Activated T-helper 1 cell treated with anti-CD3 and anti-CD28 coated beads, Interleukin-2, amount 50 U/mL, for 16 hours (primary cell): Measurements from ENCODE around the gene SIGLEC8.
"Not testable (repeated sequence)": the region's sequence is repeated elsewhere in the genome, so short reads cannot be mapped to it uniquely, and the experiment has no call there.

Source experiments
- DNase-seq, 2 donors: peaks; one replicate each; pipeline ENCODE4 v3.0.0-alpha.2; 2020; ENCODE audit warnings: low read depth in 1 of 2, low spot score in 1 of 2

SIGLEC8 gene

DNA sequence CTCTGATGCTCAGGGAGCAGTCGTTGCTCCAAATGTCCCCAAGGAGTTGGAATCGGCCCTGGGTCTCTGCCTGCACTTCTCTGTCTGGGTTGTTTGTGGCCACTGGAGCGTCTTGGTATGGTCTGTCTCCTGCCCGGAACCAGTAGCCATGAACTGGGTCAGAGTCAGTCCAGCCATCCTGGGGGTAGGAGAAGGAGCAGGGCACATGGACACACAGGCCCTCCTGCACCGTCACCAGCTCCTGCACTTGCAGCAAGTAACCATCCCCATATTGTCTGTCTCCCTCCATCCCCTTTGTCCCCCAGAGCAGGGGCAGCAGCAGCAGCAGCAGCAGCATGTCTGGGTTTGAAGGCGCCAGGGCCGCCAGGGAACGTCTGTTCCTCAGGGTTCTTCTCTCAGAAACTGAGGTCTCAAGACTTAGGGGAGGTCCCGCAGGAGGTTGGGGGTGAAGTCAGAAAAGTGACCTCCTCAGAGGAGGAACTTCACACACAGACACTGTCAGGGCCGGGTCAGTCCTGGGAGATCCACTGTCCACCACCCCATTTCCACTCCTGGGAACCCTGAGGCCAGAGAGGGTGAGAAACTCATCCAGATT lies at the start of gene SIGLEC8:
TSS of gene SIGLEC8 (minus strand) at position 404 of the 595 bp plus-strand sequence. CDS start at position 337, 67 bp downstream.
- no peak for DNase-seq

DNA sequence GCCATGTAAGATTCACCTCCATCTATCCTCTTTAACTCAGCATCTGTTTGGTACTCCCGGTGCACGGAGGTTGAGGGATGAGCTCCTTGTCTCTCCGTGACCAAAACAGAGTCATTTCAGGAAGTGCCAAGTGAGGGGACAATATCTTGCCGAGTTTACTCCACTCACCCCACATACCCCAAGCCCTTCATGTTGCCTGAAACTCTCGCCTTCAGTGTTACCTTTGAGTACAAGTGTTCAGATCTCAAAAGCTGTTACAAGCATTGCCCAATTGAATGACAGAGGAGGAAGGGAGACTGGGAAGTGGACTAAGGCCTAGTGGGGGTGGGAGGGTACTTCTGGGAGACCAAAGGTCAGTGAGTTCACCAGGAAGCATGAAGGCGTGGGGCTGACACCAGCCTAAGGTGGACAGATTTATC lies 49.4 kb upstream of the SIGLEC8 start:
- no peak for DNase-seq

DNA sequence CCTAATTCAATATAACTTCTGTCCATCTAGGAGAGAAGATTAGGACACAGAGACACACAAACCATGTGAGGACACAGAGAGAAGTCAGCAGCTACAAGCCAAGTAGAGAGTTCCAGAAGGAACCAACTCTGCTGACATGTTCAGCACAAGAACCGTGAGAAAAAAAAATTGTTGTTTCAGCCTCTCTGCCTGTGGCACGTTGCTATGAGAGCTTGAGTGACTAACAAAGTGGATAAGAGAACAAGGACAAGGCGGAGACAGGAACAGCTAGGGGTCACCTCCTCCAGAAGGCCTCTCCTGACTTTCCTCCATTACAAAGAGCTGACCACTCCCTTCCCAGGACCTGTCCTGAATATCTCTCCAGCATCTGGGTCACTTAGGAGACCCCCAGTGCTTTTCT lies 48.9 kb upstream of the SIGLEC8 start:
- DNase-seq = no peak

DNA sequence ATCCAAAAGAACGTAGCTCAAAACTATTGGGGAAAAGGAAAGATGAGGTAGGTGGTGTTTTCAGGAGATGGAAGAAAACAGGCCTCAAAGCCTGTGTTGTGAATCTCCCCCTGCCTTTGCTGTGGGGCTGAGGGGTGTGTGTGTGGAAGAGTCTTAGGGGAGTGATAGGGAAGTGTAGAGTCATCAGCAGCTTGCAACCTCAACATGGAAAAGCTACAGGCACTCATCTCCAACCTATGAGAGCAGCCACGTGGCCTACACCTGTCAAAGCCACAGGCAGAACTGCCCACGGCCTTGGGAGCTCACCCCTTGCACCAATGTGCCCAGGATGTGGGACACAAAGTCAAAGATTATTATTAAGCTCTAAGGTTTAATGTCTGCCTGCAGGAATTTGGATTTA lies 47.6 kb upstream of the SIGLEC8 start:
- no peak for DNase-seq

DNA sequence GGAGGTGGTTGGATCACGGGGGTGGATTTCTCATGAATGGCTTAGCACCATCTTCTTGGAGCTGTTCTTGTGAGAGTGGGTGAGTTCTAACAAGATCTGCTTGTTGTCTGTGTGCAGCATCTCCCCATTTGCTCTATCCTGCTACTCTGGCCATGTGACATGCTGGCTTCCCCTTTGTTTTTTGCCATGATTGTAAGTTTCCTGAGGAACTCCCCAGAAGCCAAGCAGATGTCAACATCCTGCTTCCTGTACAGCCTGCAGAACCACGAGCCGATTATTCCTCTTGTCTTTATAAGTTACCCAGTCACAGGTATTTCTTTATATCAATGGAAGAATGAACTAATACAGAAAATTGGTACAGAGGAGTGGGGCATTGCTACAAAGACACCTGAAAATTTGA lies 45.6 kb upstream of the SIGLEC8 start:
- no peak for DNase-seq

DNA sequence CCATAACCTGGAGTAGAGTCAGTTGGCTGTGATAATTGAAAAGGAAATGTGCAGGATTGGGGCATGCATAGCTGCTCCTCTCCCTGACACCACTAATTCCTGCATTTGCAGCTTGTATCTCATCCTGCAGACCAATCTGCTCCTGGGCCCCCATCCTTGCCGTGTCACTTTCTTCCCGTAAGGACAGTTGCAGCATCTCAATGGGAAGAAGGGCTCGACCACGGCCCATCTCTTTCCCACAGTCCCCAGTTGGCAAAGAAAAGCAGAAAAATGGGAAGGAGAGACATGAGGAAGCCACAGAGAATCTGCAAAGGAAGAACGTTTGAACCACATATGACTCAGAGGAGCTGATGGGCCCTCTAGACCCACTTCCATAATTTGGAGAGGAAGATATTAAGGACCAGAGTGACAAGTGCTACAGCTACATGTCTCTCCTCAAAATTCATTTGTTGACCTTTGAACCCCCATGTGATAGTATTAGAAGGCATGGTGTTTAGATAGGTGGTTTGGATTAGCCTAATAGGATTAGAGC lies 45.1 kb upstream of the SIGLEC8 start:
- DNase-seq = no peak

DNA sequence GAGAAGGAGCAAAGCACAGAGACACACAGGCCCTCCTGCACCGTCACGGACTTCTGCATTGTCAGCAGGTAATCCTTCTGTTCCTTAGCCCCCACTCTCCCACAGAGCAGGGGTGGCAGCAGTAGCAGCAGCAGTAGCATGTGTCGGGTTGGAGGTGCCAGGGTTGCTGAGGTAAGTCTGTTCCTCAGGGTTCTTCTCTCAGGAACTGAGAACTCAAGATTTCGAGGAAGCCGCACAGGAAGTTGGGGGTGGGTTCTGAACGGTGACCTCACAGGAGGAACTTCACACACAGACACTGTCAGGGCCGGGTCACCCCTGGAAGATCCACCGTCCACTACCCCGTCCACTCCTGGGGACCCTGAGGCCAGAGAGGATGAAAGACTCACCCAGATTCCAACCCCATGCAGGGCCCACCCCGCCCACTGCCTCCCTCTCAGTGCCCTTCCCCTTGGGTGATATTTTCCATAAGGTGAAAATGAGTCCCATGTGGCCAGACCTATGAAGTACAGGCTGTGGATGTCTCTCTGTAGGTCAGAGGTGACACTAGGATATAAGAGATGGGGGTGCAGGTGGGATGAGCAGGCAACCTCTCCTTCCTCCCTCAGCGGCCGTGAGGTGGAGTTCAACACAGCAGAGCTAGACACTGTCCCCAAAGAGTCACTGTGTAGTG lies 43.5 kb upstream of the SIGLEC8 start, which contains the start of gene SIGLEC12:
TSS of gene SIGLEC12 (minus strand) at position 207 of the 670 bp plus-strand sequence. CDS start at position 140, 67 bp downstream.
- no peak for DNase-seq

DNA sequence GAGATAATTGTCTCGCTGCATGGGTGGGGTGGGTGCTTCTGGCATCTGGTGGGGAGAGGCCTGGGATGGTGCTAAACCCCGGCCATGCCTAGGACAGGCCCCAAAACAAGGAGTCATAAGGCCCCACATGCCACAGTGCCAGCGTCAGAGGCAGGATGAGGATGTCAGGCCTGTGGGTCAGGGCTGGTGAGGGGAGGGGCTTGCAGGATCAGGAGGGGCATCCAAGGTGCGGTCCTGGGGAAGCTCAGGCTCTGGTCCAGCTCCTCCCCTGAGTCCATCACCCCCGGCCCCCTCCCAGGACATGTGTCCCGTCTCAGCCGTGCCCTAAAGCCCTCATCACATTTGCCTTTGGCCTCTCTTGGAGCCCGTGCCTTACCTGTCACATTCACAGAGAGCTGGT lies 42.7 kb upstream of the SIGLEC8 start:
- DNase-seq = not testable (repeated sequence)

DNA sequence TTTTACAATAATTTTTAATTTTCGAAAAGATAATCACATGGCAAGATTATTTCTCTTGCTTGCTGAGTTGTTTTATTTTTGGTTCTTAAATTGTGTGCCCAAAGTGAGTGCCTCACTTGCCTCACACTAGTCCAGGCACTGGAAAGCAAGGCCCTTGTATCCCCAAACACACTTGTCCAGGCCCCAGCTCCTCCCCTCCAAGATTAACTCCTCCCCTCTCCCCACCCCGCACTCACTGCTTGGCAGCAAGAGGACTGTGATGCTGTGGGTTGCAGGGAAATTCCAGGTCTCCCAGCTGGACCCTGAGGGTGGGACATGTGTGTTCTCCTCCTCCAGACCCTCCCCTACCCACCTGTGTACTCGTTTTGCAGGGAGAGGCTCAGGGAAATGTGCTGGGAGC lies 39.4 kb upstream of the SIGLEC8 start:
- DNase-seq = no peak

DNA sequence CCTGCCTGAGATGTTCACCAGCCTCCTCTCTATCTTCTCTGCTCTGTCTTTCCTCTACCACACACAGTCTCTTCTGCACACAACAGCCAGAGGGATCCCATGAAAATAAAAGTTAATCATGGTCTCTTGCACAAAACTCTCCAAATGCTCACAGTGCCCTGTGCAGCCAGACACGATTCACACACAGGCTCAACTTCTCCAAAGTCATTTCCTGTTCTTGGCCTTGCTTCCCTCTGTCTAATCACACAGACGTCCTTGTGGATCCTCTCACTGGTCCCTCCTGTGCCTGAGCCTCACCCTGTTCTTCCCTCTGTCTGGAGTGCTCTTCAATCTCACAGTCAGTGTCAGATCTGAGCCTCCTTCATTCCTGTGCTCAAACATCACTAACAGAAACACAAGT lies 35.5 kb upstream of the SIGLEC8 start:
- no peak for DNase-seq

DNA sequence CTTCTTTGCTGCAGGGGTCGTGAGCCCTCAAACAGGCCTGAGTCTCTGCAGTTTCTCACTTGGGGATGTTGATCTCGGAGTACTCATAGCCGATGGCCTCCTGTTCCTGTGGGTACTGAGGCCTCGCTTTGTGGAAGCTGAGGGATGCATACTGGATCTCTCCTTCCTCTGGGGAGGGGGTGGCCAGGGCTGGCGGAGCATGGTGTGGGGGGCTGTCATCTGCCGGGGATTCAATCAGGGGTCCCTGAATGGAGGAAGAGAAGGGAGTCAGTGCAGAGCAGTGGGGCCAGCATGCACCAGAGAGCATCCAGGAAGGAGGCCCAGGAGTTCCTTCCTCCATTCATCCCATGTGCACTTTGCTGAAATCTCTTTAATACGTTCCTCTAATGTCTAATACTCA lies 33.3 kb upstream of the SIGLEC8 start:
- DNase-seq = no peak

DNA sequence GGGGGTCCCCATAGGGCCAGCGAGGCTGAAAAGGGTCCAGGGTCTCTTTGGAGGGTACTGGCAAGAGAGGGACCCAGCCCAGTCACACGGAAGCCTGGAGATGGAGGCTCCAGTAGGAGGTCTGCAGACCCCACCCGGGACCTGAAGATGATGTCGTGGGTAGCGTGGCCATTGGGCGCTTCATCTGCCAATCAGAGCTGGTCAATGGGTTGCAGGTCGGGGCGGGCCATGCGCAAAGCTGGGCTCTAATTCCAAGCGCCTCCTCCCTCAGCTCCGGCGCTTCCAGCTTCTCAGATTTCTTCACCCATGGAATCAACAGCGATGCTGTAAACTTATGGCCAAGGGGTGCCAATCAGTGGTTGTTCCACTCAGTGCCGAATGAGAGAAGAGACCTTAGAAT lies 32.4 kb upstream of the SIGLEC8 start:
- DNase-seq = no peak

DNA sequence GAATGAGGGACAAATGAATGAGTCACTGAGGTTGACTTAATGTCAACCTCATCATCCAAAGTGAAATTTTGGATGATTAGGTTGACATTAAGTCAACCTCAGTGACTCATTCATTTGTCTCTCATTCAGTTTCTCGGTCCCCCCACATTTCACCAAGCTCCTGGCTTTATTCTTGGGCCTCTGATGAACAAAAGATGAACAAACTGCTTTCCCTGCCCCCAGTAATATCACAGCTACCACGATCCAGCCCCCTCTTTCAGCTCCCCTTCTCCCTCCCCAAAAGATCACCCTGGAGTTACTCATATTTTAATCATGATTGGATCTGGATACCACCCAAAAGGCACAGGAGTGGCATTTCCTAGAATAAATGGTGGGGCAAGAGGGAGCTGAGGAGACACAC lies 30.9 kb upstream of the SIGLEC8 start:
- no peak for DNase-seq

DNA sequence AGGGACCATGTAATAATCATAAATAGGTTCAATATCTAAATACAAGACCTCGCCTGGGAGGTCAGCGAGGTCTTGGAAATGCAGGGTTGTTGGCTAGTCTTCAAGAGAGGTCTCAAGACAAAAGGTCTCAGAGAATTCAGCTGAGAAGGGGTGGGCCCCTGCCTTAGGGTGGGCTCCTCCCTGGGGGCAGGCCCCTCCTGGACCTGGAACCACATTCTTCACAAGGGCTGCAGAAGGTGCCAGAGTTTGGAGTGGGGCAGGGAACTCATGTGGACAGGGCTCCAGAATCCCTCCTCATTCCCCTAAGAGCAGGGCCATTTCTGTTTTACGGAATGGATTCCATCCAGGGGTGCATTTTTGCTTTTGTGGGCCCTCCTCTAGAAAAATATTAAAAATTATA lies 30.2 kb upstream of the SIGLEC8 start:
- no peak for DNase-seq

DNA sequence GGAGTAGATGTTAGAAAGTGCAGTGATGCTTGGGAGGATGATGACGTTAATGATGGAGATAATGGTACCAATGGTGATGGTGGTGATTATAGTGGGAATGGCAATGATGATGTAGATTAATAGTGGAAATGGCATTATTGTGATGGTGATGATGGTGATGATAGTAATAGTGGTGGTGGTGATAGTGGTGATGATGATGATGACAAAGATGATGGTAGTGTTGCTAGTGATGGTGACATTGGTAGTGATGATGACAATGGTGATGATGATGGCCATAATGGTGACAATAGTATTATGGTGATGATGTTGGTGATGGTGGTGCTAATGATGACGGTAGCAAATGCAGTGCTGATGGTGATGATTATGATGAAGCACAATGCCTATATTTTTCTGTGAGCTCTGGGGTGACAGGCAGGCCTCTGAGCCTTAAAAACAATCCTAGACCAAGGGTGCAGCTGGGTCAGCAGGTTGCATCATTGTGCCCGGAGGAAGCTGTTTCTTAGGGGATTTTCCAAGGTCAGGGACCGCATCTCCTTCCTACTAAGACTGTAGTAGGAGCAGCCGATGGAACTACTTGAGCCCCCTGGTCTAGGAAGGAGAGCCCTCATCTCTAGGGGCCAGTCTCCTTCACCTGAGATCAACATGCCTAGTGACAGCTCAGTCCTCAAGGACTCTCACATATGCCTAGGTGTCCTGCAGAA lies 27.9 kb upstream of the SIGLEC8 start:
- DNase-seq = no peak

DNA sequence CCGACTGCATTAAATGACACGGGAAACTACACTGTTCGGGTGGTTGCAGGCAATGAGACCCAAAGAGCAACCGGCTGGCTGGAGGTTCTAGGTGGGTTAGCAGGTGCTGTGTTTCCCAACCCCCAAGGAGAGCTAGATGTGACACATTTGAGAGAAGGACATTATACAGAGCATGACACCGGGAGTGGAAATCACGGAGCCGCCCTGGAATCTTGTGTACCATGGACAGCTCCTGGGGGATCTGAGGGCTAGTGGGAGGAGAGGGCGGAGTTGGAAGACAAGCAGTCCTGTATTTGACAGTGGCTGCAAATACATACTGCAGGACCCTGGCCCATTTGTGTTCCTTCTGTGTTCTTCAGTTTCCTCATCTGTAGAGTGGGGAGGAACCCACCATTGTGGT lies 22.3 kb upstream of the SIGLEC8 start:
- no peak for DNase-seq

DNA sequence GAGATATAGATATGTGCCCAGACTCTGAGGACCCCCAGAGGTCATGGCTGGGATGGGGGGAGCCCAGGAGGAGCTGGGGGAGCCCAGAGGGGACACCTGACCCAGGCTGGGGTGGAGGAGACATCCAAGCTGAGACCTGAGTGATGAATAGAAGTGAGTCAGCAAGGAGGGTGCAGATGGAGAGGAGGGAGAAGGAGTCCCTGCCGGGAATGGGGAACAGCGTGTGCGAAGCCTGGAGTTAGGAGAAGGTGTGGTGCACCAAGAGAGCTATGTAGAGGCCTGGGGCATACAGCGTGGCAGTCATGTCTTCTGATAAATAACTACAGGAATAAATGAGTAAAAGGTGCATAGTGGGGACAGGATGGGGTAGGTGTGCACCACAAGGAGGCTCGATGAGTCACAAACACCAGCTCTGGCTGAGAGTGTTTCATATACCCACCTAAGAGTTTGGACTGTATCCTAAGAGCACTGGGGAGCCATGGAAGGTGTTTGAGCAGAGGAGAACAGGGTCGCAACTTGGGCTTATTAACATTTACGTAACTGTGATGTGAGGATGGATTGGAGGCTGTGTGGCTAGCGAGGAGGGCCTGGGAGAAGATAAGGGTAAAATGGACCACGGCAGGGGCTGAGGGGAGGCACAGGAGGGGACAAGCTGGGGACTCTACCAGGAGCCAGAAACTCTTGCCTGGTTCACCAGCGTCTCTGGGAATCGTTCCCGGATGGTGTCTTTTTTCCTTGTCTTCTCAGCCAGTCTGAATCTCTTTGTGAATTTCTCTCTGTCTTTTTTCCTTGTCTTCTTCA lies 21.5 kb upstream of the SIGLEC8 start:
- no peak for DNase-seq

DNA sequence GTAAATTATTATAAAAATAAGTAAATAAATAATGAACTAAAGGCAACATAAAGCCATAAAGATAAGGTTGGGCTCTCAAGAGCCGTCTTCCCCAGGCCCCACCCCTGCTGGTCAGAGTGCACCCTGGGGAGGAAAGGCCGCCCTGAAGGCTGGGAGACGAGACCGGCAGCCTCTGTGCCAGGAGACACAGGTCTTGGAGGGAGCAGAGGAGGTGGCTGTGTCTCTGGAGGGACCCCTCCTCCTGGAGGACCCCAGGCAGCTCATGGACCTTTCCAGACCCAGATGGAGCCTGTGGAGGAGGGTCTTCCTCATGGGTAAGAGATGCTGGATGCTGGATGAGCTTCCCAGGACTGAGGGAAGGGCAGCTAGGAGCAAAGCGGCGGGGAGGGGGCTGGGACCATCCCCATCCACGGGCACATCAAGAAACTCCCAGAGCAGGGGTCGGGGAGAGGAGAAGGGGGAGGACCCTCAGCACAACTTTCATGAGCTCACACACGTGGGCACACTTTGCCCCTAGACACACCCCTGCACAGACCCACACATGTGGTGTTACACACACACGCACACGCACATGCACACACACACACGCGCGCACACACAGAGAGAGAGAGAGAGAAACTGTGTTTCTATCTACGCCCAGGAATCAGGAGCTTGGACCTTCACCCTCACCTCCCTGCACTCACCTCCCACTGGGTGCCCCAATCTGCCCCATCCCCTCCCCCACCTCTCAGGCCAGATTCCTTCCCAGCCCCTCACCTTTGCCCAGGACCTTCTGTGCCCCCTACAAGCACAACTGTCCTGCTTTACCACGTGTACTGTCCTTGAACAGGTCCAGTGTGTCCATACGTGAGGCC lies 20.4 kb upstream of the SIGLEC8 start, which contains the start of gene CEACAM18:
TSS of gene CEACAM18 (plus strand) at position 159 of the 854 bp plus-strand sequence.
- DNase-seq = no peak

DNA sequence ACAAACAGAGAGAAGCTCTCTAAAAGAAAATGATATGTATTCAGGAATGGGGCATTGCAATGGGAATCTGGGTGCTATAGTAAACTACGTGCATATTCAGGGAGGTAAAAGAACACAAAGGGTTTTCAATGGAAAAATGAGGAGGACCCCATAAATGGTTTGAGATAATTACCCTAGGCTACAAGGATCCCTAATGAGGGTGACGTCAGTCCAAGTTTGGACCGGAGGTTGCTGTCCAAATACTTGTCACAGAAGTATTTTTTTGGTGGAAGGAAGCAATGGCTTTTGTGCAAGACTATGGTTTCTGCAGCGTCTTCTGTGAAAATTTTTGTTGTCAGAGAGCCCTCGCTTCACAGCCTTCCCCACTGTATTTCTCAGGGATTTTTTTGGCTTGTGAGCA lies 19.1 kb upstream of the SIGLEC8 start:
- DNase-seq = no peak

DNA sequence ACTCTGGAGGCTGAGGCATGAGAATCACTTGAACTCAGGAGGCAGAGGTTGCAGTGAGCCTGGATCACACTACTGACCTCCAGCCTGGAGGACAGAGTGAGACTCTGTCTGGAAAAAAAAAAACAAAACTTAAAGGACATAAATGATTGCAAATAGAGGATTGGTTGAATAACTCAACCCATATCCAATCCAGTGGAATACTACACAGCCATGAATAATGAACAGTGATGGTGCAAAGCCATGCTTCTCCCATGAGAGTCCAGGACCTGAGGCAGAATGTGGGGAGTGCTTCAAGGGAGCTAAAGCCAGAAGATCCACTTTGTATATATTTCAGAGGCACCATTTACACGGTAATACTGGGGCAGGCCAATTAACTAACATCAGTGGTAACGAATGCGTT lies 17.9 kb upstream of the SIGLEC8 start:
- DNase-seq = no peak
